ENCODE data around the gene IMMP2L.

GRCh38 chr7:111041577-111041976 is 520.7 kb downstream of the IMMP2L start:
- TF ChIP-seq, protein P1, sequence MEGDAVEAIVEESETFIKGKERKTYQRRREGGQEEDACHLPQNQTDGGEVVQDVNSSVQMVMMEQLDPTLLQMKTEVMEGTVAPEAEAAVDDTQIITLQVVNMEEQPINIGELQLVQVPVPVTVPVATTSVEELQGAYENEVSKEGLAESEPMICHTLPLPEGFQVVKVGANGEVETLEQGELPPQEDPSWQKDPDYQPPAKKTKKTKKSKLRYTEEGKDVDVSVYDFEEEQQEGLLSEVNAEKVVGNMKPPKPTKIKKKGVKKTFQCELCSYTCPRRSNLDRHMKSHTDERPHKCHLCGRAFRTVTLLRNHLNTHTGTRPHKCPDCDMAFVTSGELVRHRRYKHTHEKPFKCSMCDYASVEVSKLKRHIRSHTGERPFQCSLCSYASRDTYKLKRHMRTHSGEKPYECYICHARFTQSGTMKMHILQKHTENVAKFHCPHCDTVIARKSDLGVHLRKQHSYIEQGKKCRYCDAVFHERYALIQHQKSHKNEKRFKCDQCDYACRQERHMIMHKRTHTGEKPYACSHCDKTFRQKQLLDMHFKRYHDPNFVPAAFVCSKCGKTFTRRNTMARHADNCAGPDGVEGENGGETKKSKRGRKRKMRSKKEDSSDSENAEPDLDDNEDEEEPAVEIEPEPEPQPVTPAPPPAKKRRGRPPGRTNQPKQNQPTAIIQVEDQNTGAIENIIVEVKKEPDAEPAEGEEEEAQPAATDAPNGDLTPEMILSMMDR (IDR thresholded peaks at IDR 0.05; ENCODE audit: insufficient read depth, low read length, poor library complexity, severe bottlenecking), result no peak
- TF ChIP-seq EZH2phosphoT487 (conservative IDR thresholded peaks at IDR 0.05; ENCODE audit: low read length), result no peak

Data from SU-DHL-6 (cell line).